Stimulated activated CD4-positive, alpha-beta T cell treated with anti-CD3 and anti-CD28 coated beads, Interleukin-2, amount 100 ng/mL, for 48 hours (primary cell): ENCODE data around the gene UGT1A9.
"Not testable (repeated sequence)": the region's sequence is repeated elsewhere in the genome, so short reads cannot be mapped to it uniquely, and the experiment has no call there.

Experiments used
- DNase-seq, 2 donors: peaks; one replicate each; pipeline ENCODE4 v3.0.0-alpha.2; 2020

The UGT1A9 gene

DNA sequence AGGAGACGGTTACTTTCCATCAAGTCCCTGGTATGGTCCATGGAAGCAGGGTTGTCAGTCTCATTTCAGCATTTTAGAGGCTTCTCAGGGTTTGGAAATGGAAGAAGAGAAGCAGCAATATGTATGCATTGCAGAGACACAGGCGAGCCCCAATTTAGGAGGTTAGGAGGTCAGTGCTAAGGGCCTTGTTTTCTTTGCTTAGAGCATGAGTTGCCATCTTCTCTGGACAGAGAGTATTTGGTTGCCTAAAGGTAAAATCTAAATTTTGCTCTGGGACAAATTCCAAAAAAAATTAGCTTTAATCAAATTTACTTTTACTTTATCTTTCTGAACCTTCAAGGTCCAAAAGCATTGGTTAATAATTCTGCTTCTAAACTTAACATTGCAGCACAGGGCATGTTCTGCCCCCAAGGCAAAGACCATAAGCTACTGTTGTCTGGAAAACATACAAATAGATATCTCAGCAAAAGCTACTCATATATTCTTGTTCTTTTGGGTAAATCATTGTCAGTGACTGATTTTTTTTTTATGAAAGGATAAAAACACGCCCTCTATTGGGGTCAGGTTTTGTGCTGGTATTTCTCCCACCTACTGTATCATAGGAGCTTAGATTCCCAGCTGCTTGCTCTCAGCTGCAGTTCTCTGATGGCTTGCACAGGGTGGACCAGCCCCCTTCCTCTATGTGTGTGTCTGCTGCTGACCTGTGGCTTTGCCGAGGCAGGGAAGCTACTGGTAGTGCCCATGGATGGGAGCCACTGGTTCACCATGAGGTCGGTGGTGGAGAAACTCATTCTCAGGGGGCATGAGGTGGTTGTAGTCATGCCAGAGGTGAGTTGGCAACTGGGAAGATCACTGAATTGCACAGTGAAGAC is at the start of gene UGT1A9:
TSS of gene UGT1A9 (plus strand) at position 609 of the 872 bp plus-strand sequence. CDS start at position 646, 37 bp downstream.
- DNase-seq, result no peak

DNA sequence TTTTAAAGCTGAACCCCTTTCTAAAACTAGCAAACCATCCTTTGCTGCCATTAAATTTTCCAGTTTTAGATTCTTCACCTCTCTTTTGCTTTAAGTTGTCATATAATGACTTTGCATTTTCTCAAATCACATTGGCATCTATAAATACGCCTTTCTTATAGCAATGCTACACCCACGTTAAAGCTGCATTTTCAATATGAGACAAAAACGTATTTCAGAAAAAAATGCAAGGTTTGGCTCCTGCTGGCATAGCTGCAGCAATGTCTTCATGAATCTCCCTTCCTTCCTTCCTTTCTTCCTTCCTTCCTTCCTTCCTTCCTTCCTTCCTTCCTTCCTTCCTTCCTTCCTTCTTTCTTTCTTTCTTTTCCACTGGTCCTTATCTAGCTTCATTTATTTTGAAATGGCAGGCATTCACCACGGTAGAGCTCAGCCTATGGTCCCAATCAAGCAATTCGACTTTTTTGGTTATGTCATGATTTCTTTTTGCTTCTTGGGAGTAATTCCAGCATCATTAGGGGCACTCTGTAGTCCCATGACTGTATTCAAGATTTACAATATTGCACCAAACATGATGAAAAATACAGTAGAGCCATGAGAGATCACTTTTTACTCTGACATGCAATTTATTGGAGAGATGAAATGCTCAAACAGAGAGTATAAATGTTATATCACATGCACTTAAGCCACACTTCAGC is 44.2 kb upstream of the UGT1A9 start:
- DNase-seq, result no peak

DNA sequence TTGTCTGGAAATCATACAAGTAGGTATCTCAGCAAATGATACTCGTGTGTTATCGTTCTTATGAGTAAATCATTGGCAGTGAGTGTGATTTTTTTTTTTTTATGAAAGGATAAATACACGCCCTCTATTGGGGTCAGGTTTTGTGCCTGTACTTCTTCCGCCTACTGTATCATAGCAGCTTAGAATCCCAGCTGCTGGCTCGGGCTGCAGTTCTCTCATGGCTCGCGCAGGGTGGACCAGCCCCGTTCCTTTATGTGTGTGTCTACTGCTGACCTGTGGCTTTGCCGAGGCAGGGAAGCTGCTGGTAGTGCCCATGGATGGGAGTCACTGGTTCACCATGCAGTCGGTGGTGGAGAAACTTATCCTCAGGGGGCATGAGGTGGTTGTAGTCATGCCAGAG is 35.4 kb upstream of the UGT1A9 start, which contains the start of gene UGT1A10:
TSS of gene UGT1A10 (plus strand) at position 143 of the 400 bp plus-strand sequence. CDS start at position 218, 75 bp downstream.
- DNase-seq, result not testable (repeated sequence)

DNA sequence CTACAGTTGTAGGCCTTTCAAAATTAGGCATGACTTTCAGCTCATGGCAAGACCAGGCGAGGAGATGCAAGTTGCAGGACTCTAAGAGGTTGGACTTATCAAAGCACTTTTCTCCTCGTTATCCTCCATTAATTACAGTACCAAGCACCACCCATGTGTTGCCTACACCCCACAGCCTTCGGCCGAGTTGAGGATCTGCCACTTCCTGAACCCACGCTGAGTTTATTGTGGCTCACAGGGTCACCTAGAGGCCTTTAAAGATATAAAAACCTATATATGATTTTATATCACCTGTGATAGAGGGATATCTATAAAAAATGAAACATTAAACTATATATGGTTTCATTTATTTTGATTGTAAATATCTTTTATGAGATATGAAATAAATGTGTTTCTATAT is 32.9 kb upstream of the UGT1A9 start:
- DNase-seq, result no peak

DNA sequence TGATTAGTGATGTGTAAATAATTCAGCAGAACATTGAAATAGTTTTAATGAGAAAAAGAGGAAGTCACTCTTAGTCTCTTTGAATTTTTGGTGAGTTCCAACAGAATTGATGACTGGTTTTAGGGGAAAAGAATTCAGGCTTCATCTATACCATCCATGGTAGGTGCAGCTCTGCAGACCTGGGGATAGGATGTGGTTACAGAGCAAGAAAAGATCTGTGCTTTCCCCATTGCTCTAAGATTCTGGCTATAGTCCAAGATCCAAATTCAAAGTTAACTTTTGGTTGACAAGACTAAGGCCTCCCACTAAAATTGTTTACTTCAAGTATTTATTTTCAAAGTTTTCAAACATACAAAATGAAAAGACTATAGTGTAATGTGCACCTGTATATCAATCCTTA is 31.8 kb upstream of the UGT1A9 start:
- no peak for DNase-seq

DNA sequence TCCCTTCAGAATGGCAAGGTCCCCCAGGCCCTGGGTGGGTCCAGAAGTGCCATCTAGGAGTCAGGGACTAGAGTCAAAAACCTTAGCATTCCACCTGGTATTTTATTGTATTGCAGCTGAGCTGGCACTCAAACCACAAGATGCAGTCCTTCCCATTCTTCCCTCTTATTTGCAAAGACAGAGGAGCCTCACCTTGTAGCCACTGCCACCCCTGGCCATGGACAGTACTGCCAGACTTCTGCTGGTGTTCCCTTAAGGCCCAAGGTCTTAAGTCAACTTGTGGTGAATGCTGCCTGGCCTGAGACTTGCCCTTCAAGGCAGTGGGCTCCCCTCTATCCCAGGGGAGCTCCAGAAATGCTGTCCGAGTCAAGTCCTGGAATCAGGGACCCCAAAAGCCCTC is 28.6 kb upstream of the UGT1A9 start:
- no peak for DNase-seq

DNA sequence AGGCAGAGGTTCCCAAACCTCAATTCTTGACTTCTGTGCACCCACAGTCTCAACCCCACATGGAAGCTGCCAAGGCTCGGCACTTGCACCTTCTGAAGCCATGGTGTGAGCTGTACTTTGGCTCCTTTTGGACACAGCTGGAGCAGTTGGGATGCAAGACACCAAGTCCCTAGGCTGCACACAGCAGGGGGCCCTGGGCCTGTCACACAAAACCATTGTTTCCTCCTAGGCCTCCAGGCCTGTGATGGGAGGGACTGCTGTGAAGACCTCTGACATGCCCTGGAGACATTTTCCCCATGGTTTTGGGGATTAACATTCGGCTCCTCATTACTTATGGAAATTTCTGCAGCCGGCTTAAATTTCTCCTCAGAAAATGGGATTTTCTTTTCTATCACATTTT is 25.7 kb upstream of the UGT1A9 start:
- DNase-seq, result not testable (repeated sequence)

DNA sequence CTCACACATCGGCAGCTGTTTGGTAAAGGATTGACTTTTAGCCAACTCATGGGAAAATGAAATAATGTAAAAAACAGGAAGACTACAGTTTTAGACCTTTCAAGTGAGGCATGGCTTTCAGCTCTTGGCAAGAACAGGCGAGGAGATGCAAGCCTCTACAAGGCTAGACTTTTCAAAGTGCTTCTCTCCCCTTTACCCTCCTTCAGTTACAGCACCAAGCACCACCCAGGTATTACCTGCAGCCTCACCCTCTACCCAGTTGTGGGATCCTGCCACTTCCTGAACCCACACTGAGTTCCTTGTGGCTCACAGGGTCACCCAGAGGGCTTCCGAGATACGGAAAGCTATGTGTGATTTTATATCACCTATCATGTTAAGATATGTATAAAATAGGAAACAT is 20.7 kb upstream of the UGT1A9 start:
- no peak for DNase-seq

DNA sequence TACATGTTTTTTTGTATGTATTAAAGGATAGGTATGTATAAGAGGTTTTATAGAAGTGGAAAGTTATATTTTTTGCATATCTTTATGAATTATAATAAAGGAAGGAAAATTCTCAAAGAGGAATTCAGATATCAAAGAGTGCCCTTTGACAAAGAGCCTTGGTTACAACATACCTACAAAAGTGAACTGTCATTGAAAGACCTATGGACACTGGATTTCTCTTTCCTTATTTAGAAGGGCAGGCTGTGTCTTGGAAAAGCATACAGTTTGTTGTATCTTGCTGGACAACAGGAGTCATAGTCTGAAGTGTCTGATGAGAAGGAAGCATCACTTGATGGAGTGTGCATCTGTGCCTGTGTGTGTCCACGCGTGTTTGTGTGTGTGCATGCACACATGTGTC is 20.3 kb upstream of the UGT1A9 start:
- no peak for DNase-seq

DNA sequence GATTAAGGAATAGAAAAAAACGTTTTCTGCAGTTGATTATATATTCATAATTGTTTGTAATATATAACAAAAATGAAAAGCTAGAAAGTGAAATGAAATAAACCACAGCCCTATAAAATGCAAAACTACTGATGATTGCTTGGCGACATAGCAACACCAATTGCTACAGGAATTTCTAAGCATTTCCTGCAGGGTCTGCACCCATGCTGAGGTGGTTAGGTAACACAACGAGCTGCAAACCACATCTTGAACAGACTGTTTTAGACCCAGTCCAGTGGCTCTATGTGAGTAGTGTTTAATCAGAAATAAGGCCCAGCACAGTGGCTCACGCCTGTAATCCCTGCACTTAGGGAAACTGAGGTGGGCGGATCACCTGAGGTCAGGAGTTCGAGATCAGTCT is 17.2 kb upstream of the UGT1A9 start:
- no peak for DNase-seq

DNA sequence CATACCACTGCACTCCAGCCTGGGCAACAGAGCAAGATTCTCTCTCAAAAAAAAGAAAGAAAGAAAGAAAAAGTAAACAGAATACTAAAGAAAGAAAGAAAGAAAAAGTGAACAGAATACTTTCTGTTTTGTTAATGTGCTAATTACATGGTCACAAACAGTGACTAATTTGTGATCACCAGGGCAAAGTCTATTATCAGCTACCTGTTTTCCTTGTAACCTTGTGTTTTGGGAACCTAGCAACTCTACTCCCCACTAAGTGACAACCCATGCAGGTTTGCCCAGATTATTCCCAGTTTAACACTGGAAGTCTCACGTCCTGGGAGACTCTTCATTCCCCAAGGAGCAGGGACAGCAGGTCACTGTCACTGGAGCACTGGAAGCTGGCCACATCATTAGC is 16.7 kb upstream of the UGT1A9 start:
- DNase-seq, result no peak

DNA sequence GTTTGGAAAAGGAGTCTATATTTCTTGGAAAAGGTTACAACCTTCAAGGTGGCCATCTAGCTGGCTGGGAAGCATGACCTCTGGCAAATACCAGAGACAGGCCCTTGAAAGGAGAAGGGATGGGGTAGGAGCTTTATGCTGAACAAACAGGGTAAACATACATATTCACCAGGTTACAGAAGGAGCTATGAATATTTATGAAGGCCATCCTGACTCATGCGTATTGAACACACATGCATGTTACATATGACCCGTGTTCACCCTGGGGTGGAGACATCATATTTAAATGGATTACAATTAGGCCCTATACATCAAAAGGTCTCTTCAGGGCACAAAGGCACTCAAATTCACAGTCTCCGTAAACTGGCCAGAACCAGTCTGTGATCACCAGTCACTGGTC is 15.8 kb upstream of the UGT1A9 start:
- not testable (repeated sequence) for DNase-seq

DNA sequence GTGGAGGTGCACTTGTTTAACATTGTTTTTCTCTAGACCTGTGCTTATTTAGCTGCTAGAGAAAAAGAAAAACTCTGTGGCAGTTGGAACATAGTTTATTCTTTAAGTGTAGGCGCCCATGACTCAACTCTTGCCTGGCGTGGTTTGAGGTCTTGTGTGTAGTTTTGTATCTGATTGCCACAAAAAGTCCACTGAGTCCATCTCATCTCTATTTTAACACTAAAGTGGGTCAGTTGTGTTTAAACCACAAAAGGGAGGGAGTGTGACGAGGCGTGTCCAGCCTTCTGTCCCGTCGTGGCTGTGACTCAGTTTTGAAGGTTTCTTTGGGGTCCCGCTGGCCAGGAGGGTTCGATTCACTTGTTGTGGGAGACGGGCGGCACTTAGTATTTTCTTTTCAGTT is 15.3 kb upstream of the UGT1A9 start:
- no peak for DNase-seq

DNA sequence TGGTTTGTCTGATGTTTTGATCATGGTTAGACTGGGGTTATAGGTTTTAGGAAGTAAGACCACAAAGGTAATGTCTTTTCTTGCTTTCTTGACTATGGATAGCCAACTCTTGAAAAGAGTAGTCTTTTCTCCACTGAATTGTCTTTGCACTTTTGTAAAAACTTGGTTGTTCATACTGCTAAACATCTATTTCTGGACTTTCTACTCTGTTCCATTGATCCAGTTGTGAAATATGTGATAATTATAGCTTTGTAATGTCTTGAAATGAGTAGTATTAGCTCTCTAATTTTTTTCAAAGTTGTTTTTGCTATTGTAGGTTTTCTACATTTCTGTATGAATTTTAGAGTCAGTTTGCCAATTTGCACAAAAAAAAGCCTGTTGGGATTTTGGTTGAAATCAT is 13.1 kb upstream of the UGT1A9 start:
- DNase-seq, result no peak

DNA sequence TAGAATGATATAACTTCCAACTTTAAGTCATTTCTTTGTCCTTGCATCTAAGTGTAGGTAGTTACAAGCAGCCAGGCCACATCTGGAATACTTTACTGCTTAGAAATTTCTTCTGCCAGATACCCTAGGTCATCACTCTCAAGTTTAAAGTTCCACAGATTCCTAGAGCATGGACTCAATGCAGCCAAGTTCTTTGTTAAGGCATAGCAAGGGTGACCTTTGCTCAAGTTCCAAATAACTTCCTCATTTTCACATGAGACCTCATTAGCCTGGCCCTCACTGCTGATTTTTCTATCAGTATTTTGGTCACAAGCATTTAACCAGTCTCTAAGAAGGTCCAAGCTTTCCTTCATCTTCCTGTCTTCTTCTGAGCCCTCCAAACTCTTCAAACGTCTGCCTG is 7.8 kb upstream of the UGT1A9 start:
- DNase-seq, result no peak

DNA sequence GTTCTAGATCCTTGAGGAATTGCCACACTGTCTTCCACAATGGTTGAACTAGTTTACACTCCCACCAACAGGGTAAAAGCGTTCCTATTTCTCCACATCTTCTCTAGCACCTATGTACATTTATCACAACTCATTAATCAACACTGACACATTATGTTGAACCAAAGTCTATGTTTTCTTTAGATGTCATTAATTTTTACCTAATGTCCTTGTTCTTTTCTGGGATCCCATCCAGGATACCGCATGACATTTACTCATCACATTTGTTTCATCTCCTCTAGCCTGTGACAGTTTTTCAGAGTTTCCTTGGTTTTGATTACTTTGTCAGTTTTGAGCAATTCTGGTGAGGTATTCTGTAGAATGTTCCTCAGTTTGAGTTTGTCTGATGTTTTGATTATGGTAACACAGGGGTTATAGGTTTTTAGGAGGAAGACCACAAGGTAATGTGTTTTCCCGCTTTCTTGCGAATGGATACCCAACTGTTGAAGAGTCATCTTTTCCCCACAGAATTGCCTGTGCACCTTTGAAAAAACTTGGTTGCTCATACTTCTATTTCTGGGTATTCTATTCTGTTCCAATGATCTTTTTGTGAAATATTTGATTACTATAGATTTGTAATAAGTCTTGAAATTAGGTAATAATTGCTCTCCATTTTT is 3.0 kb upstream of the UGT1A9 start:
- DNase-seq, result no peak

DNA sequence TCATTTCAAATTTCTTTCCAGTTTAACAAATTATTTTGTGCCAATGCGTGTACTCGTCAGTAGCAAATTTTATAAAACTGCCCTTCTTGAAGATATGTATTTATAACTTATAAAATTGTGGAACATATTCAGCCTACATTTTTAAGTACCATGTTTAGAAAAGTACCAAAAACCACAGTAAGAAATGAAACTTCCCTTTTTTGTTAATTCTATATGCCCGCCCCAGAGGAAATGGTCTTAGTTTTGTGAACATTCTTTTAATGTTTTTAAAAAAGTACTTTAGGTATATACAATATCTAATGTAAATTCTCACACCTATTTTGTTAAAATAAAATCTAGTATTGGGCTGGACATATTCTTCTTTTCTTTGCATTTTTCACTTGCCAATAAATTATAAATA is 1.2 kb downstream of the UGT1A9 start:
- DNase-seq, result no peak

DNA sequence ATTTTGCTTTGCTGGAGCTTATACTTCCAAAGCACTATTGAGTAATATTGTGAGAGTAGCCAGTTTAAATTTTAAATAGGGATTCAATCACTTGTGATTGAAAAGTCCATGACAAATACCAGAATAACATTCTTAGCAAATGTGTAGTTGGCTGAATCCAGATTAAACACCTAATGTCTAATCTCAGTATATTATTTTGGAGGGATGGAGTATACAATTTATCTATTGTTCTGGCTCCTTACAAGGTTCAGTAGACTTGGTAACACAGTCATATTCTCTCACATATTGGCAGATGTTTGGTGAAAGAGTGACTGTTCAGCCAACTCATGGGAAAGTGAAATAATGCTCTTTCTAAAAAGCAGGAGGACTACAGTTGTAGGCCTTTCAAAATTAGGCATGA is 2.2 kb downstream of the UGT1A9 start:
- no peak for DNase-seq

DNA sequence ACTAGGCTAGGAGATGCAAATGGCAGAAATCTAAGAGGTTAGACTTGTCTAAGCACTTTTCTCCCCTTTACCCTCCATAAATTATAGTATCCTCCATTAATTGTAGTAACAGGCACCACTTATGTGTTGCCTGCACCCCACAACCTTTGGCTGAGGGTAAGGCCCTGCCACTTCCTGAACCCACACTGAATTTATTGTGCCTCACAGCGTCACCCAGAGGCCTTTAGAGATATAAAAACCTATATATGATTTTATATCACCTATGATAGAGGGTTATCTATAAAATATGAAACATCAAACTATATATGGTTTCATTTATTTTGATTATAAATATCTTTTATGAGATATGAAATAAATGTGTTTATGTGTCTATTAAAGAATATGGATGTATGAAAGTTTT is 2.6 kb downstream of the UGT1A9 start:
- DNase-seq, result no peak

DNA sequence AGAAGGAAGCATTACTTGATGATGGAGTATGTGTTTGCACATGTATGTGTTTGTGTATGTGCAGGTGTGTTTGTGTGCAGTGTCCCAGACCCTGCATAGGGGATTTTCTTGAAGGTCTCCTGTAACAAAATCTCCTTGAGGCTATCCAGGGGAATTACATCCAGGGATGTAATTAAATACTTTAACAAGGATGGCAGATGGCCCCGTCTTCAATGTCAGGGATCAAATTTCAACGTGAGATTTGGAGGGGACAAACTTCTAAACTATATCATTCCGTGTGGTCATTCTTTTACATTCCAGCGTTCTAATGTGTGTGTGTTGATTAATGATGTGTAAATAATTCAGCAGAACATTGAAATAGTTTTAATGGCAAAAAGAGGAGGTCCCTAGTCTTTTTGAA is 3.3 kb downstream of the UGT1A9 start:
- DNase-seq, result no peak

DNA sequence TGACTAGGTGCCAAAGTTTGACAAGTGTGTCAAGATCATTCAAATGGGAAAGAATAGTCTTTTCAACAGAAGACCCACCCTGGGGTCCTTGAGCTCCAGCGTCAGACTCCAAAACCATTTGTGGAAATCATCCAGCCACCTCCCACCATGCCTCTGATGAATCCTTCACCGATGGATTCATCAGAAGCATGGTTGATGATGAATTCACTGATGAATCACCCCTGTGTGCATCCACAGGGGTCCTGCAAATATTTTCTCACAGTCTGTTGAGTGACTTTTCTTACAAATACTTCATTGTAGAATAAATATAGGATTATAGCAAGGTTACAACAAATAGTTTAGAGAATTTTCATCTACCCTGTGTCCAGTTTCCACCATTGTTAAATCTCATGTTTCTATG is 4.3 kb downstream of the UGT1A9 start:
- no peak for DNase-seq

DNA sequence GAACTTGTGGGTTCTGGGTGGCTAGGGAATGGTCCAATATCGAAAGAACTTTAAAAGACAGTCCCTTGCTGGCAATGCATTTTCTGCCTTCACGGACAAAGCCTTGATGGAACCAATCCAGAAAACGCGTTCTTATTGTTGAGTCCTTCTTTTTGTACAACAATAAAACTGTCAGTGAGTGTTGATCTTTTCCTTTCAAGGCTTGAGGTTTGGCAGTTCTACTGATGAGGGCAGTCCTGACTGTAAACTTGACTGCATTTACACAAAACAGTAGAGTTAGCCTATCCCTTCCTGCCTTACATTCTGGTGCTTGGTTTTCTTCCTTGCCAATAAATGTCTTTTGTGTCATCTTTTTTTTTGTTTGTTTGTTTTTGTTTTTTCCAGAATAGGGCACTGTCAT is 7.5 kb downstream of the UGT1A9 start:
- DNase-seq, result no peak

DNA sequence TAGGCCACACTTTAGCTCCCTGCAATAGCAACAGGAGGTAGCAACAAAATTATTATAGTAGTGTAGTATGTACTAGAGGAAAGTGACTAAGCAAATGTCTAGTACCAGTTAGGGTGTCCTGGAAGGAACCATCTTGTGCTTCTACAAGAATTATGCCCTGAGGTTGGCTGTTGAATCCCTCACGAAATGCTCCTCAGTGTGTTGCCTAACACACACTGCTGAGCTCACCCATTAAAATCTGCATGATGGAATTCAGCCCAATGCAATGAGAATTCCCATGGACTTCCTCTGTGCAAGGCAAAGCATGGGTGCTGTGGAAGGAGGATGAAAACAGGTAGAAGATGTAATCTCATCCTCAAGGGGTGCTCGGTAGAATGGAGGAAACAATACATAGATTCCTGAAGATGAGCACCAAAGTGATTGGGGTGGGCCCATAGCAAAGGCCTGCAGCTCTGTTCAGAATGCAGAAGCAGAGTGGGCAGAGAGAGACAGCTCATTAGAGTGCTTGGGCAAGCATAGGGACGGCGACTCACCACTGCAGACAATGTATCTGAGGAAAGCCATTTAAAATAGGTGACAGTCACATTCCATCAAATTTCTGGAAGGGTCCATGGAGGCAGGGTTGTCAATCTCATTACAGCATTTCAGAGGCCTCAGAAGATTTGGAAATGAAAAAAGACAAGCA is 8.8 kb downstream of the UGT1A9 start:
- DNase-seq, result no peak
